H1 (cell line): Measurements from ENCODE around the gene CARD14. TPM values are rescaled to one million over a fixed set of nuclear protein-coding genes. Genes with fewer than 3 reads are reported as not detected.

Experiments used
- CTCF ChIA-PET: fragments of 300-600 bp; sonication (Branson Sonifier 250); formaldehyde crosslinking; loops from one replicate; lab custom pipeline; 2021; ENCODE audit not compliant: partially characterized antibody; lab: Charles Lee
- POLR2A ChIA-PET: fragments of 300-600 bp; sonication (Branson Sonifier 250); formaldehyde crosslinking; loops from one replicate; lab custom pipeline; 2021; ENCODE audit warnings: inconsistent platforms; ENCODE audit not compliant: partially characterized antibody; lab: Charles Lee
- DNase-seq, 2 experiments: peaks; one replicate each; pipeline versions ENCODE4 v3.0.0 to v3.0.0-alpha.2; 2010 to 2022; ENCODE audit warnings: low spot score in 2 of 2, low read depth in 1 of 2, mixed read lengths in 1 of 2
- FAIRE-seq: peaks from 2 replicates; lab custom pipeline; 2011; peaks lifted over from hg19 to GRCh38; lab: Jason Lieb, UNC
- H2AFZ ChIP-seq: 2 replicates; pipeline ENCODE4 v1.8.1; 2012; ENCODE audit warnings: low read length, inconsistent platforms
- H2AK5ac ChIP-seq: 2 replicates; pipeline ENCODE4 v1.6.1; 2013; ENCODE audit warnings: low read depth, low read length
- H2BK120ac ChIP-seq: replicated peaks from 2 replicates; pipeline ENCODE3; 2013; ENCODE audit warnings: low read depth, low read length, inconsistent platforms
- H2BK12ac ChIP-seq: 2 replicates; pipeline ENCODE4 v1.6.1; 2013; ENCODE audit warnings: low read depth, low read length
- H2BK15ac ChIP-seq: 2 replicates; pipeline ENCODE4 v1.6.1; 2013; ENCODE audit warnings: low read length
- H2BK20ac ChIP-seq: 2 replicates; pipeline ENCODE4 v1.6.1; 2013; ENCODE audit warnings: low read length
- H2BK5ac ChIP-seq: 2 replicates; pipeline ENCODE4 v1.6.1; 2013; ENCODE audit warnings: low read depth, low read length
- H3K14ac ChIP-seq: 2 replicates; pipeline ENCODE4 v1.6.1; 2013; ENCODE audit warnings: inconsistent platforms; ENCODE audit not compliant: insufficient read length
- H3K18ac ChIP-seq: 2 replicates; pipeline ENCODE4 v1.6.1; 2013; ENCODE audit warnings: low read length; ENCODE audit errors: extremely low read depth
- H3K23ac ChIP-seq: 2 replicates; pipeline ENCODE4 v1.6.1; 2013; ENCODE audit warnings: inconsistent platforms; ENCODE audit not compliant: insufficient read length
- H3K23me2 ChIP-seq: 2 replicates; pipeline ENCODE4 v1.6.1; 2013; ENCODE audit warnings: low read depth, low read length
- H3K27ac ChIP-seq: 2 replicates; pipeline ENCODE4 v1.6.1; 2011; ENCODE audit warnings: low read depth, low read length, inconsistent platforms
- H3K27me3 ChIP-seq, 4 experiments: replicated peaks in 1 of 4; 1 replicate in 1 of 4; 2 replicates in 3 of 4; pipeline versions ENCODE4 v1.6.1 to v1.8.1; 2011 to 2013; ENCODE audit warnings: low read length in 3 of 4, mild to moderate bottlenecking in 3 of 4, inconsistent platforms in 2 of 4, mixed read lengths in 2 of 4, moderate library complexity in 1 of 4; ENCODE audit not compliant: control insufficient read depth in 3 of 4, insufficient read depth in 3 of 4; ENCODE audit errors: extremely low read depth in 1 of 4
- H3K36me3 ChIP-seq, 4 experiments: 2 replicates each; pipeline versions ENCODE4 v1.6.1 to v1.8.1; 2011 to 2013; ENCODE audit warnings: mild to moderate bottlenecking in 4 of 4, low read length in 3 of 4, moderate library complexity in 2 of 4, control low read depth in 1 of 4, inconsistent platforms in 1 of 4; ENCODE audit not compliant: insufficient read depth in 4 of 4, control insufficient read depth in 2 of 4
- H3K4ac ChIP-seq: replicated peaks from 2 replicates; pipeline ENCODE3; 2013; ENCODE audit warnings: low read length, low read depth, mixed read lengths, inconsistent platforms; ENCODE audit not compliant: insufficient read length
- H3K4me1 ChIP-seq, 4 experiments: replicated peaks in 1 of 4; 1 replicate in 1 of 4; 2 replicates in 3 of 4; pipeline versions ENCODE4 v1.6.1 to v1.8.1; 2011 to 2013; ENCODE audit warnings: low read length in 3 of 4, inconsistent platforms in 2 of 4, mixed read lengths in 1 of 4; ENCODE audit not compliant: insufficient read depth in 4 of 4, control insufficient read depth in 3 of 4
- H3K4me2 ChIP-seq, 2 experiments: 2 replicates each; pipeline versions ENCODE4 v1.6.1 to v1.8.1; 2011 to 2013; ENCODE audit warnings: low read depth in 2 of 2, low read length in 2 of 2, control low read depth in 1 of 2, inconsistent platforms in 1 of 2, mild to moderate bottlenecking in 1 of 2; ENCODE audit not compliant: insufficient read depth in 1 of 2
- H3K4me3 ChIP-seq, 4 experiments: fragments of 200-600, 300-600 bp in 1 of 4; sonication (generic), shearing (Covaris generic), sonication (Bioruptor Twin) in 1 of 4; 2 replicates each; pipeline versions ENCODE4 v1.5.1 to v1.8.1; 2011 to 2016; ENCODE audit warnings: low read length in 4 of 4, low read depth in 3 of 4, control low read depth in 2 of 4, inconsistent platforms in 2 of 4, mild to moderate bottlenecking in 2 of 4, mixed read lengths in 1 of 4, moderate library complexity in 1 of 4; ENCODE audit not compliant: insufficient read depth in 2 of 4; ENCODE audit errors: extremely low read depth in 1 of 4
- H3K56ac ChIP-seq: replicated peaks from 2 replicates; pipeline ENCODE3; 2013; ENCODE audit warnings: low read depth, mild to moderate bottlenecking, mixed read lengths, low read length, inconsistent platforms; ENCODE audit not compliant: insufficient read length
- H3K79me1 ChIP-seq: 2 replicates; pipeline ENCODE4 v1.6.1; 2013; ENCODE audit warnings: low read depth, low read length, control low read depth
- H3K79me2 ChIP-seq, 2 experiments: 2 replicates each; pipeline versions ENCODE4 v1.6.1 to v1.8.1; 2012 to 2013; ENCODE audit warnings: low read length in 2 of 2, mild to moderate bottlenecking in 2 of 2, inconsistent platforms in 1 of 2; ENCODE audit not compliant: insufficient read depth in 2 of 2, control insufficient read depth in 1 of 2
- H3K9ac ChIP-seq, 4 experiments: replicated peaks in 1 of 4; 1 replicate in 1 of 4; 2 replicates in 3 of 4; pipeline versions ENCODE4 v1.6.1 to v1.8.1; 2011 to 2013; ENCODE audit warnings: low read depth in 3 of 4, low read length in 3 of 4, control low read depth in 2 of 4, mild to moderate bottlenecking in 2 of 4, moderate library complexity in 2 of 4, inconsistent platforms in 1 of 4; ENCODE audit errors: extremely low read depth in 1 of 4
- H3K9me3 ChIP-seq, 2 experiments: 2 replicates each; pipeline versions ENCODE4 v1.6.1 to v1.8.1; 2012 to 2013; ENCODE audit warnings: mild to moderate bottlenecking in 2 of 2, moderate library complexity in 2 of 2, control low read depth in 1 of 2, inconsistent platforms in 1 of 2, low read depth in 1 of 2, low read length in 1 of 2, mixed read lengths in 1 of 2; ENCODE audit not compliant: insufficient read depth in 2 of 2
- H4K20me1 ChIP-seq, 2 experiments: replicated peaks in 1 of 2; 2 replicates each; pipeline versions ENCODE3 to v1.8.1; 2011 to 2013; ENCODE audit warnings: inconsistent platforms in 2 of 2, low read length in 2 of 2, mild to moderate bottlenecking in 1 of 2; ENCODE audit not compliant: insufficient read depth in 2 of 2, control insufficient read depth in 1 of 2
- H4K5ac ChIP-seq: 2 replicates; pipeline ENCODE4 v1.6.1; 2013; ENCODE audit warnings: low read length, low read depth, mixed read lengths, inconsistent platforms; ENCODE audit not compliant: insufficient read length
- H4K8ac ChIP-seq: 2 replicates; pipeline ENCODE4 v1.8.0; 2013; ENCODE audit warnings: mild to moderate bottlenecking, moderate library complexity, low read length, inconsistent platforms; ENCODE audit not compliant: insufficient read depth; ENCODE audit errors: extremely low read depth
- H4K91ac ChIP-seq: replicated peaks from 2 replicates; pipeline ENCODE3; 2013; ENCODE audit warnings: low read length, mixed read lengths, inconsistent platforms; ENCODE audit not compliant: insufficient read length
- CHD2 ChIP-seq: IDR thresholded peaks from 2 replicates; pipeline ENCODE4 v1.6.1; 2012; ENCODE audit warnings: low read length, improper control_type of control experiment
- POU5F1 ChIP-seq: IDR thresholded peaks from 2 replicates; pipeline ENCODE4 v1.6.1; 2011; ENCODE audit warnings: low read depth, mild to moderate bottlenecking, low read length, moderate library complexity
- RBBP5 ChIP-seq: IDR thresholded peaks from 2 replicates; pipeline ENCODE4 v1.7.1; 2012; ENCODE audit warnings: low read depth, mild to moderate bottlenecking, inconsistent platforms, low read length, moderate library complexity, borderline replicate concordance
- WGBS, 2 experiments: shearing (Covaris generic) in 1 of 2; methylation state at CpG; one replicate each; pipeline versions ENCODE4 v1.1.6 to v1.1.7; 2013 to 2015; ENCODE audit warnings: low lambda C conversion rate in 2 of 2, mixed read lengths in 2 of 2, inconsistent platforms in 1 of 2, low coverage in 1 of 2, missing lambda C conversion rate in 1 of 2; ENCODE audit not compliant: insufficient replicate concordance in 2 of 2, insufficient coverage in 1 of 2, insufficient read length in 1 of 2; ENCODE audit errors: extremely low coverage in 1 of 2, missing lambda C conversion rate in 1 of 2; 5-methylcytosine and 5-hydroxymethylcytosine counted together
- polyA plus RNA-seq, 7 experiments: library from polyadenylated mRNA; depleted of rRNA in 3 of 7; stranded (reverse) in 5 of 7; unstranded in 2 of 7; fragments of >200 nt in 5 of 7; fragments of 200-250 nt in 2 of 7; gene quantifications; 1 replicate in 5 of 7; 2 replicates in 1 of 7; 4 replicates in 1 of 7; pipeline versions ENCODE4 v1.2.1 to v1.2.3, GENCODE V29; 2011 to 2013; ENCODE audit warnings: missing spikeins in 2 of 7, mixed read lengths in 2 of 7
- total RNA-seq: library from RNA; stranded (reverse); fragmentation: NEBNext Ultra II Directional; extraction: Animal tissue kit (Norgen Biotek cat#: 25700); gene quantifications from 2 replicates; pipeline ENCODE4 v1.2.1, GENCODE V29; 2021

CARD14 gene
- total and polyA plus RNA-seq, 2 of the 8 experiments (the other 6 are each of a cell fraction or from before 2014, with no cell fraction given) = 0.08 TPM; not detected in 1

DNA sequence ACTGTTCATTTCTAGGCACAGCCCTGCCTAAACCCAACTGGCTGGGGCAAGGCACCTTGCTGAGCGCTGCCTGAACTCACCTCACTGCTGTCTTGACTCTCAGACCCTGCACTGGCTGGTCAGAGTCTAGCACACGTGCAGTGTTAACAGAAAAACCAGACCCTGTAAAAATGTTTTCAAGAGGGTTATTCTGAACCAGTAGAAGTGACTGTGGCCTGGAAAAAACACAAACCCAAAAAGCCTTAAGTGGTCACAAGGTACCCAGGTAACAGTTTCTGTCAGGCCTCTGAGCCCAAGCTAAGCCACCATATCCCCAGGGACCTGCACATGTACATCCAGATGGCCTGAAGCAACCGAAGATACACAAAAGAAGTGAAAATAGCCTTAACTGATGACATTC is 16.8 kb upstream of the CARD14 start:
- no peak for FAIRE-seq
- TF ChIP-seq RBBP5 = no peak
- no peak for TF ChIP-seq CHD2
- no peak for TF ChIP-seq POU5F1

More for the DNA sequence above, 16.8 kb upstream of the CARD14 start:
- Histone ChIP-seq H3K4me3 (no peak overlapping the region), H3K79me1 (peaks cover 2% of the 10 kb centered on the region; the same call in 1 of the 2 replicates), H4K5ac (no peak overlapping the region), H3K23ac (no peak overlapping the region), H3K9me3 (peaks cover 15 to 20% of the 10 kb centered on the region in 2 experiments; a peak in 3 of 4 replicates), H4K20me1 (peaks cover 0 to 3% of the 10 kb centered on the region in 2 experiments), H4K91ac (peak overlapping the region; percentile 7), H3K4ac (no peak overlapping the region), H3K4me1 (peaks cover 9 to 17% (median 12%) of the 10 kb centered on the region in 4 experiments), H2BK15ac (peak overlapping the region; percentile 99), H2AK5ac (no peak overlapping the region), H3K9ac (no peak overlapping the region), H3K18ac (no peak overlapping the region; the same call in 1 of the 2 replicates), H2BK12ac (peak overlapping the region; percentile 84; the same call in 1 of the 2 replicates), H3K27me3 (peaks cover 0 to 4% (median 0%) of the 10 kb centered on the region in 4 experiments; a peak in 4 of 7 replicates), H2BK20ac (no peak overlapping the region), H3K27ac (no peak overlapping the region), H2BK5ac (no peak overlapping the region), H4K8ac (no peak overlapping the region), H3K14ac (no peak overlapping the region), H3K36me3 (no peaks in the 10 kb centered on the region; a peak in 1 of 8 replicates), H2AFZ (no peak overlapping the region), H3K23me2 (peaks cover 1% of the 10 kb centered on the region; the same call in 1 of the 2 replicates), H3K56ac (no peak overlapping the region), H2BK120ac (peak overlapping the region; percentile 85), H3K4me2 (no peak overlapping the region; a peak in 2 of 4 replicates), H3K79me2 (peaks cover 0 to 4% of the 10 kb centered on the region in 2 experiments; a peak in 2 of 4 replicates)
- WGBS, 2 experiments = 94% methylated on average over 3 of the region's 3 CpGs; no CpG with 5 or more reads in 1 of the 2 experiments
- no peak for DNase-seq
- ChIA-PET CTCF (no interaction called here), POLR2A (no interaction called here)
